Measurements from ENCODE around the gene PATZ1.
A peak's percentile ranks its signal among the peaks of the same experiment; 100 is the strongest.

The PATZ1 gene

GRCh38 chr22:31313366-31314147 is 32.6 kb downstream of the PATZ1 start:
- DNase-seq (ENCODE audit: low read depth in 3 of 3), result peak in 2 of 3 experiments; percentile 60

GRCh38 chr22:31308181-31308580 is 38.0 kb downstream of the PATZ1 start:
- DNase-seq (ENCODE audit: low read depth in 3 of 3), result no peak

GRCh38 chr22:31305194-31305593 is 41.0 kb downstream of the PATZ1 start:
- DNase-seq (ENCODE audit: low read depth in 3 of 3), result no peak

- DNase-seq (ENCODE audit: low read depth in 3 of 3), result no peak
These were observed 43.6 kb downstream of the PATZ1 start for GRCh38 chr22:31302537-31302936.

GRCh38 chr22:31302006-31302405 is 44.1 kb downstream of the PATZ1 start:
- DNase-seq (ENCODE audit: low read depth in 3 of 3), result no peak

GRCh38 chr22:31300896-31301295 is 45.2 kb downstream of the PATZ1 start:
- DNase-seq (ENCODE audit: low read depth in 3 of 3), result no peak

- no peak for DNase-seq (ENCODE audit: low read depth in 3 of 3)
These were observed 50.1 kb downstream of the PATZ1 start for GRCh38 chr22:31295831-31296657.

GRCh38 chr22:31295360-31295759 is 50.8 kb downstream of the PATZ1 start:
- no peak for DNase-seq (ENCODE audit: low read depth in 3 of 3)

- DNase-seq (ENCODE audit: low read depth in 3 of 3), result peak; percentile 66 to 79 (median 67)
These were observed 53.7 kb downstream of the PATZ1 start, which contains the start of gene PIK3IP1 for GRCh38 chr22:31292236-31292989. PIK3IP1 (minus strand) TSS chr22:31292488; CDS start chr22:31292344, 144 bp downstream.

- no peak for DNase-seq (ENCODE audit: low read depth in 3 of 3)
These were observed 54.5 kb downstream of the PATZ1 start for GRCh38 chr22:31291481-31292235.

- DNase-seq (ENCODE audit: low read depth in 3 of 3), result peak; percentile 81 to 93 (median 88)
These were observed 55.4 kb downstream of the PATZ1 start for GRCh38 chr22:31290494-31291471.

- DNase-seq (ENCODE audit: low read depth in 3 of 3), result no peak
These were observed 56.8 kb downstream of the PATZ1 start for GRCh38 chr22:31289344-31289743.

GRCh38 chr22:31288496-31289240 is 57.5 kb downstream of the PATZ1 start:
- DNase-seq (ENCODE audit: low read depth in 3 of 3), result no peak

GRCh38 chr22:31287818-31288495 is 58.2 kb downstream of the PATZ1 start:
- DNase-seq (ENCODE audit: low read depth in 3 of 3), result no peak

GRCh38 chr22:31286360-31287255 is 59.5 kb downstream of the PATZ1 start:
- DNase-seq (ENCODE audit: low read depth in 3 of 3), result peak in 1 of 3 experiments; percentile 46

- DNase-seq (ENCODE audit: low read depth in 3 of 3), result no peak
These were observed 61.6 kb downstream of the PATZ1 start for GRCh38 chr22:31284281-31285155.

Data from stimulated activated CD4-positive, alpha-beta T cell treated with anti-CD3 and anti-CD28 coated beads, TNF-alpha, amount 100 ng/mL, for 24 hours (primary cell).